Esophagus muscularis mucosa (tissue), 3 donors: ENCODE measurements around the gene FDX1.

ENCODE experiments used
- POLR2AphosphoS5 ChIP-seq, 2 donors: sonication (generic); formaldehyde crosslinking; IDR thresholded peaks; one replicate each; pipeline ENCODE4 v1.6.1; 2017; ENCODE audit warnings: antibody characterized with exemption in 2 of 2
- TF ChIP-seq, protein P1 (sequence below), 3 experiments: fragments of 200-600 bp in 2 of 3; fragments of 450-650 bp in 1 of 3; sonication (generic) in 2 of 3; IDR thresholded peaks; one replicate each; pipeline ENCODE4 v1.5.1; 2017 to 2019; ENCODE audit warnings: antibody characterized with exemption in 3 of 3, mild to moderate bottlenecking in 2 of 3, moderate library complexity in 1 of 3

DNA sequence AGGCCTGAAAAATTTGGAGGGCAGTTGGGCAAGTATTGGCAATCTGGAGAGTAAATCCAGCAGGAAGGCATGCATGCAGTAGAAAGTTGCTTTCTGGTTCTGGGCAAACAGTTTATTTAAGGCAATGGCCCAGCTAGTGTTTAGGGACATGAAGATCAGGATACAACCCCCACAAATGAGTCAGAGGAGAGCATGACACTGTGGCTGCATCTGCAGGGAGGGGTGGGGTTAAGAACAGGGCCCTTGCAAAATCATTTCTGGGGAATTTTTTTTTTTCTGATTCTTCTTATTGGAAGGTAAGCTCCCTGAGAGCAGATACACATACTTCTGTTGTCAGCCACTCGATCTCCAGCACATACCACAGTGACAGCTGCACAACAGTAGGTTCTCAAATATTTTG, 61.1 kb downstream of the FDX1 start:
- TF ChIP-seq, protein P1, sequence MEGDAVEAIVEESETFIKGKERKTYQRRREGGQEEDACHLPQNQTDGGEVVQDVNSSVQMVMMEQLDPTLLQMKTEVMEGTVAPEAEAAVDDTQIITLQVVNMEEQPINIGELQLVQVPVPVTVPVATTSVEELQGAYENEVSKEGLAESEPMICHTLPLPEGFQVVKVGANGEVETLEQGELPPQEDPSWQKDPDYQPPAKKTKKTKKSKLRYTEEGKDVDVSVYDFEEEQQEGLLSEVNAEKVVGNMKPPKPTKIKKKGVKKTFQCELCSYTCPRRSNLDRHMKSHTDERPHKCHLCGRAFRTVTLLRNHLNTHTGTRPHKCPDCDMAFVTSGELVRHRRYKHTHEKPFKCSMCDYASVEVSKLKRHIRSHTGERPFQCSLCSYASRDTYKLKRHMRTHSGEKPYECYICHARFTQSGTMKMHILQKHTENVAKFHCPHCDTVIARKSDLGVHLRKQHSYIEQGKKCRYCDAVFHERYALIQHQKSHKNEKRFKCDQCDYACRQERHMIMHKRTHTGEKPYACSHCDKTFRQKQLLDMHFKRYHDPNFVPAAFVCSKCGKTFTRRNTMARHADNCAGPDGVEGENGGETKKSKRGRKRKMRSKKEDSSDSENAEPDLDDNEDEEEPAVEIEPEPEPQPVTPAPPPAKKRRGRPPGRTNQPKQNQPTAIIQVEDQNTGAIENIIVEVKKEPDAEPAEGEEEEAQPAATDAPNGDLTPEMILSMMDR (IDR thresholded peaks at IDR 0.05), result no peak
- TF ChIP-seq POLR2AphosphoS5 (IDR thresholded peaks at IDR 0.05), result no peak
